B cell (primary cell): ENCODE results near the gene BST1. TPM values are rescaled to one million over a fixed set of nuclear protein-coding genes. Genes with fewer than 3 reads are reported as not detected.

ENCODE experiments used
- ATAC-seq: fragments of 200-7000 bp; cut with Tn5 transposase; one replicate; pipeline ENCODE4 v1.10.0; 2021; ENCODE audit warnings: low read depth, mild to moderate bottlenecking, moderate number of reproducible peaks, moderate library complexity
- CTCF ChIA-PET: fragments of 350-600 bp; sonication (Branson Sonifier 250); formaldehyde crosslinking; loops from one replicate; lab custom pipeline; 2021; ENCODE audit warnings: antibody characterized with exemption, inconsistent platforms; lab: Charles Lee
- POLR2A ChIA-PET: fragments of 350-600 bp; sonication (Branson Sonifier 250); formaldehyde crosslinking; loops from one replicate; lab custom pipeline; 2021; ENCODE audit warnings: antibody characterized with exemption; lab: Charles Lee
- DNase-seq: peaks from one replicate; pipeline ENCODE4 v3.0.0; 2013
- H2AFZ ChIP-seq: 2 replicates; pipeline ENCODE4 v1.6.1; 2012; ENCODE audit warnings: mild to moderate bottlenecking, low read depth, low read length; ENCODE audit not compliant: insufficient read depth, poor library complexity, severe bottlenecking
- H3K27ac ChIP-seq, 2 donors: 1 replicate in 1 of 2; 2 replicates in 1 of 2; pipeline ENCODE4 v1.5.1; 2012 to 2013; ENCODE audit warnings: low read length in 2 of 2, mild to moderate bottlenecking in 2 of 2, moderate library complexity in 1 of 2
- H3K27me3 ChIP-seq, 4 experiments: fragments of 200-600 bp in 1 of 4; sonication (generic) in 1 of 4; replicated peaks in 1 of 4; 1 replicate in 2 of 4; 2 replicates in 2 of 4; pipeline versions ENCODE4 v1.6.1 to v1.7.0; 2013 to 2016; ENCODE audit warnings: low read length in 3 of 4, mild to moderate bottlenecking in 2 of 4, mixed read lengths in 1 of 4, moderate library complexity in 1 of 4; ENCODE audit not compliant: insufficient read depth in 4 of 4, control insufficient read depth in 3 of 4; ENCODE audit errors: control extremely low read depth in 1 of 4
- H3K36me3 ChIP-seq, 2 experiments: replicated peaks in 1 of 2; 1 replicate in 1 of 2; 2 replicates in 1 of 2; pipeline versions ENCODE4 v1.6.1 to v1.7.1; 2013; ENCODE audit warnings: low read length in 1 of 2; ENCODE audit not compliant: insufficient read depth in 2 of 2, control insufficient read depth in 1 of 2; ENCODE audit errors: control extremely low read depth in 1 of 2, extremely low read depth in 1 of 2
- H3K4me1 ChIP-seq, 2 donors: fragments of 200-600 bp in 1 of 2; sonication (generic) in 1 of 2; 1 replicate in 1 of 2; 2 replicates in 1 of 2; pipeline versions ENCODE4 v1.5.1 to v1.6.1; 2013 to 2017; ENCODE audit warnings: low read length in 2 of 2; ENCODE audit not compliant: control insufficient read depth in 2 of 2, insufficient read depth in 2 of 2
- H3K4me2 ChIP-seq: replicated peaks from 2 replicates; pipeline ENCODE3; 2012; ENCODE audit warnings: mild to moderate bottlenecking, low read depth, low read length; ENCODE audit not compliant: poor library complexity, severe bottlenecking
- H3K4me3 ChIP-seq, 5 experiments: fragments of 200-600 bp in 1 of 5; sonication (generic) in 1 of 5; 1 replicate in 3 of 5; 2 replicates in 2 of 5; pipeline versions ENCODE4 v1.5.1 to v1.7.0; 2011 to 2016; ENCODE audit warnings: low read length in 4 of 5, mild to moderate bottlenecking in 4 of 5, low read depth in 2 of 5, control low read depth in 1 of 5, moderate library complexity in 1 of 5; ENCODE audit not compliant: insufficient read depth in 1 of 5; ENCODE audit errors: control extremely low read depth in 1 of 5, extremely low read depth in 1 of 5
- H3K79me2 ChIP-seq: fragments of 200-600 bp; sonication (generic); one replicate; pipeline ENCODE4 v1.6.0; 2016; ENCODE audit warnings: low read length; ENCODE audit not compliant: control insufficient read depth, insufficient read depth
- H3K9ac ChIP-seq: fragments of 200-600 bp; sonication (generic); 2 replicates; pipeline ENCODE4 v1.6.1; 2017; ENCODE audit warnings: mild to moderate bottlenecking, low read length, moderate library complexity
- H3K9me3 ChIP-seq, 3 donors: one replicate each; pipeline versions ENCODE4 v1.6.1 to v1.7.1; 2013; ENCODE audit warnings: low read length in 2 of 3; ENCODE audit not compliant: control insufficient read depth in 2 of 3, insufficient read depth in 1 of 3; ENCODE audit errors: control extremely low read depth in 1 of 3
- H4K20me1 ChIP-seq: 2 replicates; pipeline ENCODE4 v1.6.0; 2012; ENCODE audit warnings: mild to moderate bottlenecking, low read length; ENCODE audit not compliant: insufficient read depth, control insufficient read depth, poor library complexity, severe bottlenecking
- H3K27ac Mint-ChIP-seq: one replicate; pipeline ENCODE4 v1.8.0; 2021; ENCODE audit warnings: mixed read lengths
- H3K27me3 Mint-ChIP-seq: one replicate; pipeline ENCODE4 v1.8.0; 2021; ENCODE audit warnings: mixed read lengths
- H3K4me1 Mint-ChIP-seq: one replicate; pipeline ENCODE4 v1.8.0; 2021; ENCODE audit warnings: mixed read lengths
- H3K4me3 Mint-ChIP-seq: one replicate; pipeline ENCODE4 v1.8.0; 2021; ENCODE audit warnings: mixed read lengths
- H3K9me3 Mint-ChIP-seq: one replicate; pipeline ENCODE4 v1.8.0; 2022; ENCODE audit warnings: mixed read lengths; ENCODE audit not compliant: insufficient read depth
- EZH2 ChIP-seq: IDR thresholded peaks from 2 replicates; pipeline ENCODE4 v1.6.1; 2012; ENCODE audit warnings: borderline replicate concordance, low read depth, mild to moderate bottlenecking, moderate library complexity, low read length; ENCODE audit not compliant: insufficient read depth, poor library complexity, severe bottlenecking
- WGBS: methylation state at CpG from one replicate; pipeline ENCODE4 v1.1.5; 2013; ENCODE audit warnings: missing lambda C conversion rate; ENCODE audit not compliant: insufficient coverage; 5-methylcytosine and 5-hydroxymethylcytosine counted together
- intact Hi-C: fragments of 100-400 bp; cut with micrococcal nuclease; formaldehyde crosslinking; loops from one replicate; pipeline ENCODE4 v1.10.0; 2022
- polyA plus RNA-seq: library from polyadenylated mRNA; depleted of rRNA; stranded (reverse); fragments of >200 nt; gene quantifications from 2 replicates; pipeline ENCODE4 v1.2.3, GENCODE V29; 2012
- total RNA-seq, 2 donors: library from RNA; stranded (reverse); fragments of 120-200 nt in 1 of 2; gene quantifications; 1 replicate in 1 of 2; 2 replicates in 1 of 2; pipeline versions ENCODE4 v1.2.3 to v1.2.4, GENCODE V29; 2013 to 2022
- TF ChIP-seq, protein P1 (sequence below): fragments of 200-600 bp; IDR thresholded peaks from one replicate; pipeline ENCODE4 v1.8.0; 2022; ENCODE audit warnings: antibody characterized with exemption, mild to moderate bottlenecking

Gene BST1
- total and polyA plus RNA-seq, 2 donors (not counting 1 experiment from before 2014, with no cell fraction given), result 0.32 to 1.00 TPM

DNA sequence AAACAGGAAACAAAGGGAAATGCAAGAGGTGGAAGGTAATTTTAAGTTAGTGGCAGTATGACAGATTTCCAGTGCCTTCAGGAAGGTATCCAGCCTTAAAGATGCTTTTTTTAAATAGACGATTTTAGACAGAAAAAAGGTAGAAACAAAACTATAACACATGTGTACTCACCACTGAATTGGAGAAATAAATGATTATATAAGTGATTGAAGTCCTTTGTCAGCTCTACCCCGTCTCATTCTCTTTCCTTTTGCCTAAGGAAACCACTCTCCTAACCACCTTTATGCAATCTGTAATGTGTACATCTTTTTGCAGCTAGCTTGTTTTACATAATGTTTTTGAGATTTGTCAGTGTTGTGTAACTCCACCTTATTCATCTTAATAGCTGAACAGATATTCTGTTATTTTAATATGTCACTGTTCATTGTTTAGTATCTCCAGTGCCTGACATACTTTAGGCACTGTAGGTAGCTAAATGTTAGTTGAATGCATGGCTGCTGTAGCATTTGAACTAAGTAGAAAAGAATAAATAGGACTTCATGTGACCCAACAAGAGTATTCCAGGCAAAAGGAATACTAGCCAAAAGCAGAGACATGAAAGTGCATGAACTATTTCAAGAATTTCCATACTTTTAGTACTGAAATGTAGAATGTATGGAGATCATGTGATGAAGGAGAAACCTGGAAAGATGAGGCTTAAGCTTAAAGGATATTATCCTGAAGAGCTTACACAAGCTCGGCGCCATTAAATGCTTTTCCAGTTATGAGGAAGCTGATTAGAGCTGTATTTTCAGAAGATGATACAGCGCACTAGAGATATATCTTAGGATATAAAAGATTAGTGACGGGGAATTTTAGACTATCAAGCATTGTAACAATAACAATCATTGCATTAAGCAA lies 20.4 kb upstream of the BST1 start:
- no peak for ATAC-seq
- Histone ChIP-seq H4K20me1 (no peaks in the 10 kb centered on the region), H3K79me2 (peaks cover 22% of the 10 kb centered on the region), H3K27ac (peak overlapping the region; percentile 68 to 80), H3K36me3 (peaks cover 2 to 17% of the 10 kb centered on the region in 2 experiments), H3K4me1 (peaks cover 8 to 16% of the 10 kb centered on the region in 2 donors), H3K9me3 (no peaks in the 10 kb centered on the region), H3K9ac (peak overlapping the region; percentile 98), H3K4me2 (peak overlapping the region; percentile 82), H3K4me3 (peak overlapping the region; percentile 83 to 99 (median 89)), H2AFZ (peak overlapping the region; percentile 97), H3K27me3 (no peaks in the 10 kb centered on the region)
- 87% methylated on average over 2 of the region's 6 CpGs for WGBS
- intact Hi-C loops, result loop anchor here (5.0 kb wide), 1 partner anchor 545 kb away; the partner anchor contains the start of gene TAPT1
- CTCF ChIA-PET, result interaction anchor here (0.9 to 2.1 kb wide), 3 partner anchors 27 to 201 kb away, joined by 3 to 9 read pairs (median 3); partner anchors contain the start of gene FBXL5
- no peak for DNase-seq
- POLR2A ChIA-PET, result interaction anchor here (2.3 kb wide), 1 partner anchor 27 kb away, joined by 8 read pairs; the partner anchor contains the start of gene FBXL5
- Mint-ChIP-seq H3K27ac (peak overlapping the region; percentile 89), H3K9me3 (no peaks in the 10 kb centered on the region), H3K27me3 (no peaks in the 10 kb centered on the region), H3K4me3 (peak overlapping the region; percentile 95), H3K4me1 (peaks cover 22% of the 10 kb centered on the region)
- no peak for TF ChIP-seq EZH2
- TF ChIP-seq, protein P1, sequence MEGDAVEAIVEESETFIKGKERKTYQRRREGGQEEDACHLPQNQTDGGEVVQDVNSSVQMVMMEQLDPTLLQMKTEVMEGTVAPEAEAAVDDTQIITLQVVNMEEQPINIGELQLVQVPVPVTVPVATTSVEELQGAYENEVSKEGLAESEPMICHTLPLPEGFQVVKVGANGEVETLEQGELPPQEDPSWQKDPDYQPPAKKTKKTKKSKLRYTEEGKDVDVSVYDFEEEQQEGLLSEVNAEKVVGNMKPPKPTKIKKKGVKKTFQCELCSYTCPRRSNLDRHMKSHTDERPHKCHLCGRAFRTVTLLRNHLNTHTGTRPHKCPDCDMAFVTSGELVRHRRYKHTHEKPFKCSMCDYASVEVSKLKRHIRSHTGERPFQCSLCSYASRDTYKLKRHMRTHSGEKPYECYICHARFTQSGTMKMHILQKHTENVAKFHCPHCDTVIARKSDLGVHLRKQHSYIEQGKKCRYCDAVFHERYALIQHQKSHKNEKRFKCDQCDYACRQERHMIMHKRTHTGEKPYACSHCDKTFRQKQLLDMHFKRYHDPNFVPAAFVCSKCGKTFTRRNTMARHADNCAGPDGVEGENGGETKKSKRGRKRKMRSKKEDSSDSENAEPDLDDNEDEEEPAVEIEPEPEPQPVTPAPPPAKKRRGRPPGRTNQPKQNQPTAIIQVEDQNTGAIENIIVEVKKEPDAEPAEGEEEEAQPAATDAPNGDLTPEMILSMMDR, result no peak
